ENCODE measurements around the gene ARHGAP45. TPM values are rescaled to one million over a fixed set of nuclear protein-coding genes. Genes with fewer than 3 reads are reported as not detected.

ARHGAP45 gene
- total and polyA plus RNA-seq, 2 of the 8 experiments (the other 6 are each of a cell fraction or from before 2014, with no cell fraction given): 31.4 to 41.8 TPM

GRCh38 chr19:1130771-1131717, 64.1 kb downstream of the ARHGAP45 start:
- H3K9ac ChIP-seq (replicated peaks in 1 of 4; ENCODE audit: extremely low read depth in 1 of 4, low read depth in 3 of 4, low read length in 3 of 4): no peak overlapping the region
- peak overlapping the region in 1 of 4 experiments; percentile 52; a peak in 2 of 8 replicates for H3K4me3 ChIP-seq (ENCODE audit: extremely low read depth in 1 of 4, insufficient read depth in 2 of 4, low read depth in 3 of 4, low read length in 4 of 4)
- H3K4ac ChIP-seq (replicated peaks; ENCODE audit: insufficient read length, low read depth, low read length): no peak overlapping the region
- 89% methylated on average over 22 of the region's 22 CpGs; no CpG with 5 or more reads in 1 of the 2 experiments for WGBS, 2 experiments (ENCODE audit: extremely low coverage in 1 of 2, insufficient coverage in 1 of 2, insufficient read length in 1 of 2, insufficient replicate concordance in 2 of 2, low coverage in 1 of 2, low lambda C conversion rate in 2 of 2, missing lambda C conversion rate in 1 of 2)
- H2BK15ac ChIP-seq (ENCODE audit: low read length): no peak overlapping the region
- no peak overlapping the region for H2BK5ac ChIP-seq (ENCODE audit: low read depth, low read length)
- peaks cover 4 to 12% of the 10 kb centered on the region in 2 experiments for H4K20me1 ChIP-seq (replicated peaks in 1 of 2; ENCODE audit: control insufficient read depth in 1 of 2, insufficient read depth in 2 of 2, low read length in 2 of 2)
- no peak for DNase-seq (ENCODE audit: low read depth in 1 of 2, low spot score in 2 of 2)
- no peak overlapping the region for H4K8ac ChIP-seq (ENCODE audit: extremely low read depth, insufficient read depth, low read length)
- H3K36me3 ChIP-seq (ENCODE audit: control insufficient read depth in 2 of 4, insufficient read depth in 4 of 4, low read length in 3 of 4): peaks cover 2 to 12% (median 4%) of the 10 kb centered on the region in 4 experiments; a peak in 4 of 8 replicates
- H3K27me3 ChIP-seq (replicated peaks in 1 of 4; ENCODE audit: control insufficient read depth in 3 of 4, extremely low read depth in 1 of 4, insufficient read depth in 3 of 4, low read length in 3 of 4): no peaks in the 10 kb centered on the region
- H2BK20ac ChIP-seq (ENCODE audit: low read length): no peak overlapping the region
- ChIA-PET CTCF (ENCODE audit: partially characterized antibody) (interaction anchor here (0.7 to 4.5 kb wide), 13 partner anchors 9 to 195 kb away, joined by 3 to 24 read pairs (median 3); no protein-coding TSS in a partner anchor), POLR2A (ENCODE audit: partially characterized antibody) (interaction anchor here (1.2 to 1.7 kb wide), 3 partner anchors 15 to 37 kb away, joined by 3 to 10 read pairs (median 5); no protein-coding TSS in a partner anchor)
- no peak overlapping the region for H3K14ac ChIP-seq (ENCODE audit: insufficient read length)
- no peaks in the 10 kb centered on the region for H3K9me3 ChIP-seq (ENCODE audit: insufficient read depth in 2 of 2, low read depth in 1 of 2, low read length in 1 of 2)
- H3K27ac ChIP-seq (ENCODE audit: low read depth, low read length): no peak overlapping the region; the same call in 1 of the 2 replicates
- peaks cover 4% of the 10 kb centered on the region; the same call in 1 of the 2 replicates for H3K23me2 ChIP-seq (ENCODE audit: low read depth, low read length)
- FAIRE-seq: no peak
- H3K4me1 ChIP-seq (replicated peaks in 1 of 4; ENCODE audit: control insufficient read depth in 3 of 4, insufficient read depth in 4 of 4, low read length in 3 of 4): peaks cover 0 to 14% (median 7%) of the 10 kb centered on the region in 4 experiments; a peak in 6 of 7 replicates
- H3K56ac ChIP-seq (replicated peaks; ENCODE audit: insufficient read length, low read depth, low read length): no peak overlapping the region
- H2BK120ac ChIP-seq (replicated peaks; ENCODE audit: low read depth, low read length): no peak overlapping the region
- no peak overlapping the region for H2AK5ac ChIP-seq (ENCODE audit: low read depth, low read length)
- no peak overlapping the region for H2BK12ac ChIP-seq (ENCODE audit: low read depth, low read length)
- no peak overlapping the region for H2AFZ ChIP-seq (ENCODE audit: low read length)
- no peaks in the 10 kb centered on the region; a peak in 1 of 4 replicates for H3K79me2 ChIP-seq (ENCODE audit: control insufficient read depth in 1 of 2, insufficient read depth in 2 of 2, low read length in 2 of 2)
- H4K5ac ChIP-seq (ENCODE audit: insufficient read length, low read depth, low read length): no peak overlapping the region
- peaks cover 14% of the 10 kb centered on the region for H3K79me1 ChIP-seq (ENCODE audit: low read depth, low read length)
- no peak overlapping the region for H3K23ac ChIP-seq (ENCODE audit: insufficient read length)
- H3K18ac ChIP-seq (ENCODE audit: extremely low read depth, low read length): peak overlapping the region; percentile 19; the same call in 1 of the 2 replicates
- peak overlapping the region; percentile 16 for H4K91ac ChIP-seq (replicated peaks; ENCODE audit: insufficient read length, low read length)
- H3K4me2 ChIP-seq (ENCODE audit: insufficient read depth in 1 of 2, low read depth in 2 of 2, low read length in 2 of 2): peak overlapping the region; percentile 52 to 67
- TF ChIP-seq RXRA (IDR thresholded peaks at IDR 0.05; ENCODE audit: insufficient read depth, low read depth, low read length): no peak
- TF ChIP-seq SIRT6 (IDR thresholded peaks at IDR 0.05; ENCODE audit: low read length): no peak
- no peak for TF ChIP-seq POU5F1 (IDR thresholded peaks at IDR 0.05; ENCODE audit: low read depth, low read length)
- no peak for TF ChIP-seq ASH2L (IDR thresholded peaks at IDR 0.05; ENCODE audit: low read length)
- no peak for TF ChIP-seq CHD1 (IDR thresholded peaks at IDR 0.05; ENCODE audit: low read depth, low read length)
- TF ChIP-seq ZNF274 (IDR thresholded peaks at IDR 0.05; ENCODE audit: borderline replicate concordance, extremely low read depth, low read length): no peak
- TF ChIP-seq, protein P1, sequence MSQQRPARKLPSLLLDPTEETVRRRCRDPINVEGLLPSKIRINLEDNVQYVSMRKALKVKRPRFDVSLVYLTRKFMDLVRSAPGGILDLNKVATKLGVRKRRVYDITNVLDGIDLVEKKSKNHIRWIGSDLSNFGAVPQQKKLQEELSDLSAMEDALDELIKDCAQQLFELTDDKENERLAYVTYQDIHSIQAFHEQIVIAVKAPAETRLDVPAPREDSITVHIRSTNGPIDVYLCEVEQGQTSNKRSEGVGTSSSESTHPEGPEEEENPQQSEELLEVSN (IDR thresholded peaks at IDR 0.05): no peak
- TF ChIP-seq NRF1 (IDR thresholded peaks at IDR 0.05; ENCODE audit: low read depth, low read length): no peak
- TF ChIP-seq, protein P2, sequence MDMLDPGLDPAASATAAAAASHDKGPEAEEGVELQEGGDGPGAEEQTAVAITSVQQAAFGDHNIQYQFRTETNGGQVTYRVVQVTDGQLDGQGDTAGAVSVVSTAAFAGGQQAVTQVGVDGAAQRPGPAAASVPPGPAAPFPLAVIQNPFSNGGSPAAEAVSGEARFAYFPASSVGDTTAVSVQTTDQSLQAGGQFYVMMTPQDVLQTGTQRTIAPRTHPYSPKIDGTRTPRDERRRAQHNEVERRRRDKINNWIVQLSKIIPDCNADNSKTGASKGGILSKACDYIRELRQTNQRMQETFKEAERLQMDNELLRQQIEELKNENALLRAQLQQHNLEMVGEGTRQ (IDR thresholded peaks at IDR 0.05; ENCODE audit: low read length): no peak
- TF ChIP-seq SP4 (IDR thresholded peaks at IDR 0.05; ENCODE audit: low read length): no peak
